OCI-LY7 (cell line): ENCODE measurements around the gene GLIPR2.

ENCODE experiments used
- CTCF ChIP-seq: fragments of 200-600 bp; sonication (generic); conservative IDR thresholded peaks from 2 replicates; pipeline ENCODE4 v1.5.1; 2014; ENCODE audit warnings: mild to moderate bottlenecking, antibody characterized with exemption, low read length, moderate library complexity, mixed read lengths
- EZH2phosphoT487 ChIP-seq: fragments of 200-600 bp; sonication (generic); IDR thresholded peaks from 2 replicates; pipeline ENCODE4 v1.6.1; 2018; ENCODE audit warnings: low read depth, borderline replicate concordance, mild to moderate bottlenecking, mixed run types, antibody characterized with exemption, low read length, moderate library complexity, mixed read lengths

DNA sequence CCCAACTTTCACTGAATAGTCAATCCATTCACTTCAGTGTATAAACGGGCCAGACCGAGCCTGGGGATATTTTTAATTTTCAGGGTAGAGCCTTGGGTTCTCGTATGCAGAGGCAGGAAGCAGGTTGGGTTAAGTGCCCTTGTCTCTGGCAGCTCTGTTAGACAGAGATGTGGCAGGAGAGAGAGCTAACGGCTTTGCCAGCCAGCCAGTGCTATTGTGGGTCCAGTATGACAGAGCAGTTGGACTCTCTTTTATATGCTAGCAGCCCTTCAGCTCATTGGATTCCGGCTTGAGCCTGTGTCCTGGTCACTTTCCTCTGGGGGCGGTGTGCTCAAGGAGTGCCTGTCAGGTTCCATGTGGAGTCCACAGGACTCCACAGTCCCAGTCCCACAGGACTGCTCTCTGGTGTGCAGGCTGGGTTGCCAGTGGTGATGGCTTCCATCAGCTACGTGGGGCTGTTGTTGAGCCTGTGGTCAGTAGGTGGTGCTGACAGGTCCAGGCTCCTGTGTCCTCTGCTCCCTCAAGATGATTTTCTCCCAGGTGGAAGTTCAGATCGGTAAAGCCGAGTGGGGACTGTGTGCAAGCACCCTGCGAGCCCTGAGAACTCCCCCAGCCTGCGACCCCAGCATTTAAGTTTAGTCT, 68.5 kb downstream of the GLIPR2 start:
- 0 out of 2 replicates have a peak, but pooled peaks have one; percentile 23 for TF ChIP-seq CTCF
- no peak for TF ChIP-seq EZH2phosphoT487
